Globus pallidus (tissue), 1 donor: ENCODE results near the gene MYO1D.
"Not testable (repeated sequence)": the region's sequence is repeated elsewhere in the genome, so short reads cannot be mapped to it uniquely, and the experiment has no call there.

Experiments
- DNase-seq: peaks from one replicate; pipeline ENCODE4 v3.0.0-alpha.2; 2015; ENCODE audit warnings: low spot score

The MYO1D gene

DNA sequence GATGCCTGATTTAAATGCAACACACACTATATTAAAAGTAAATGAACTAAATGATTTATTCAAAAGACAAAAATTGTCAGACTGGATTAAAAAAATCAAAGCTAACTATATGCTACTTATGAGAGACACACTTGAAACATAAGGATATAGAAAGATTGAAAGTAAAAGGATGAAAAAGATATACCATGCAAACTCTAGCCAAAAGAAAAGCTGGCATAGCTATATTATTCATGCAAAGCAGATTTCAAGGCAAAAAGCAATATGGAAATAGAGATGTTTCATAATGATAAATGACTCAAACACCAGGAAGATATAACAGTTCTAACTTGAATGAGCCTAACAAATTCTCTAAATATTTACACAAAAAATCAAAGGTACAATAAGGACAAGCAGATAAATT, 149.2 kb downstream of the MYO1D start:
- DNase-seq: no peak

DNA sequence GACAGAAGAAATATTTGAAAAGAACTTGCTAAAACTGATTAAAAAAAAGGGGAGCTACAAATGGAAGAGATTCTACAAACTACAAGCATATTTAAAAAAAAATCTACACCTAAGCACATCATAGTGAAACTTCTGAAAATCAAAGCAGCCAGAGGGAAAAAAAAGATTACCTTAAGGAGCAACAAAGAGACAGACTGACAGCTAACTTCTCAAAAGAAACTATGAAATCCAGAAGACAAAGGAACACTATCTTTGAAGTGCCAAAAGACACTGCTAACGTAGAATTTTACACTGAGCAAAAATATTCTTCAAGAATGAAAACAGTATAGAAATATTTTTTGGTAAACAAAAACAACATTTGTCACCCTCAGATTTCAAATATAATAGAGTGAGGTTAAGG, 151.2 kb downstream of the MYO1D start:
- no peak for DNase-seq

GRCh38 chr17:32723310-32723955, 153.5 kb downstream of the MYO1D start:
- peak; percentile 75 for DNase-seq

DNA sequence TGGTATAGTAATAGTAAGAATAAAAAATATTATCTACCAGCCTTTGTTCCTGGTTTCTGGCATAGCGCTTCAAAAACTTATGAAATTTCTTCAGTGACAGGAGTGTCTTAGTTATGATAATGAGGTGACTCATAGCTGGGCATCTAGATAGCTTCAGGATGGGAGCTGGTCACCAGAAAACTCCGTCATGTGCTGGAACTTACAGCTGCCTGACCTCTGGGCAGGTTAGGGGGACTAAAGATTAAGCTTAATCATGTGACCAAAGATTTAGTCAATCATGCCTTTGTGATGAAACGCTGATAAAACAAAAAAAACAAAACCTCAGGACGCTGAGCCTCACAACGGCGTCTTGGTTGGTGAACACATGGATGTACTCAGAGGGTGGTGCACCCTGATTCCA, 154.2 kb downstream of the MYO1D start:
- no peak for DNase-seq

- no peak for DNase-seq
These were observed 156.3 kb downstream of the MYO1D start for GRCh38 chr17:32720671-32721070.

- peak; percentile 84 for DNase-seq
These were observed 157.2 kb downstream of the MYO1D start for GRCh38 chr17:32719689-32720088.

DNA sequence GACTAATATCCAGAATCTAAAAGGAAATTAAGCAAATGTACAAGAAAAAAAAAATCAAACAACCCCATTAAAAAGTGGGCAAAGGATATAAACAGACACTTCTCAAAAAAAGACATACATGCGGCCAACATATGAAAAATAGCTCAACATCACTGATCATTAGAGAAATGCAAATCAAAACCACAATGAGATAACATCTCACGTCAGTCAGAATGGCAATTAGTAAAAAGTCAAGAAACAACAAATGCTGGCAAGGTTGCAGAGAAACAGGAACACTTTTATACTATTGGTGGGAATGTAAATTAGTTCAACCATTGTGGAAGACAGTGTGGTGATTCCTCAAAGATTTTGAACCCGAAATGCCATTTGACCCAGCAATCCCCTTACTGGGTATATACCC, 162.0 kb downstream of the MYO1D start:
- not testable (repeated sequence) for DNase-seq

DNA sequence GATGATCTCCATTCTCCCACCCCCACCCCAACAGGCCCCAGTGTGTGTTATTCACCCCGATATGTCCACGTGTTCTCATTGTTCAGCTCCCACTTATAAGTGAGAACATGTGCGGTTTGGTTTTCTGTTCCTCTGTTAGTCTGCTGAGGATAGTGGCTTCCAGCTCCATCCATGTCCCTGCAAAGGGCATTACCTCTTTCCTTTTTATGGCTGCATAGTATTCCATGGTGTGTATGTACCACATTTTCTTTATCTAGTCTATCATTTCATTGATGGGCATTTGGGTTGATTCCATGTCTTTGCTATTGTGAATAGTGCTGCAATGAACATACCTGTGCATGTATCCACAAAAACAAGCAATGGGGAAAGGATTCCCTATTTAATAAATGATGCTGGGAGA, 162.7 kb downstream of the MYO1D start:
- DNase-seq: not testable (repeated sequence)

DNA sequence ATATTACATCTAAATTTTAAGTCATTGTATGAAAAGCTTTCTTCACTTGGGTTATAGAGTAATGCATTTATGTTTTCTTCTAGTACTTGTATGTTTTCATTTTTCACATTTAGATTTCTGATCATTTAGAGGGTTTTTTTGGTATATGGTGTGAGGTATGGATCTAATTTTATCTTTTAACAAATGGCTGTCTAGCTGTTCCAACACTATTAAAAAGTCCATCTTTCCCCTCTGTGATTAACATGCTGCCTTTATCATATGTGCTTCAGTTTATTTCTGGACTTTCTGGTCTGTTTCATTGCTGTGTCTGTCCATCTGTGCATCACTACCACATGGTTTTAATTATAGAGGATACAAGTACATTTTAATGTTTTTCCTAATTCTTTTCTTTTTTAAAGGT, 163.8 kb downstream of the MYO1D start:
- DNase-seq: no peak

DNA sequence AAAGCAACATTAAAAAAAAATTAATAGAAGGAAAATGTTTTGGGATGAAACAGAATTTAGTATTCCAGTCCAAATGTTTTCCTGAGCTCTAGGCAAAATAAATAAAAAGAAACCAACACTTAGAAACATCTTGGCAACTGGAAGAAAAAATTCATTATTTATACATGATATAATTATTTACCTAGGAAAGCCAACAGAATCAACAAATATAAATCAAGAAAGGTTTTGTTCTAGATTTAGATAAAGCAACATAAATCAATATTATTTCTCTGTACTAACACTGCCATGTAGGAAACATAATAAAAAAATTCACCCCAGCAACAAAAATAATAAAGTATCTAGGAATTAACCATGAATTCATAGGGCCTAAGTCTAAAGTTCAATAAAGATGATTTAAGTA, 167.4 kb downstream of the MYO1D start:
- DNase-seq: no peak

DNA sequence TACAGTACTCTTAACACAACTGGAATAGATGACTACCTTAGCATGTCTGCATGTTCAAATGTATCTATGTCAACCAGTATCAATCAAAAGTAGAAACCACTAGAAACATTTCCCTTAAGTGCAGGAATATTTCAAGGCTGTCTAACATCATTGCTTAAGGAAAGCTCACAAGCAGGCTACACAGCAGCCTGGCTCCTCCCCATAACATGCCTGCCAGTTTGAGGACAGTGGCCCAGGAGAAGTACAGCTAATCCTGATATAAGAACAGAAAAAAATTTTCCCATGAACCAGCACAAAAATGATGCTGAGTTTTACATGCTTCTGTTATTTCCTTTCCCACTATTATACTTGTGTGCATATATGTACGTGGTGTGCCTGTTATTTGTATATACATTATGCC, 175.1 kb downstream of the MYO1D start:
- DNase-seq: no peak

GRCh38 chr17:32699247-32699646, 177.7 kb downstream of the MYO1D start:
- DNase-seq: no peak

- DNase-seq: no peak
These were observed 178.9 kb downstream of the MYO1D start for GRCh38 chr17:32697728-32698625.

- no peak for DNase-seq
These were observed 180.5 kb downstream of the MYO1D start for GRCh38 chr17:32696426-32696825.

GRCh38 chr17:32695864-32696263, 181.1 kb downstream of the MYO1D start:
- DNase-seq: no peak

- no peak for DNase-seq
These were observed 183.6 kb downstream of the MYO1D start for GRCh38 chr17:32693194-32693897.

- DNase-seq: no peak
These were observed 184.7 kb downstream of the MYO1D start for GRCh38 chr17:32692179-32692578.

DNA sequence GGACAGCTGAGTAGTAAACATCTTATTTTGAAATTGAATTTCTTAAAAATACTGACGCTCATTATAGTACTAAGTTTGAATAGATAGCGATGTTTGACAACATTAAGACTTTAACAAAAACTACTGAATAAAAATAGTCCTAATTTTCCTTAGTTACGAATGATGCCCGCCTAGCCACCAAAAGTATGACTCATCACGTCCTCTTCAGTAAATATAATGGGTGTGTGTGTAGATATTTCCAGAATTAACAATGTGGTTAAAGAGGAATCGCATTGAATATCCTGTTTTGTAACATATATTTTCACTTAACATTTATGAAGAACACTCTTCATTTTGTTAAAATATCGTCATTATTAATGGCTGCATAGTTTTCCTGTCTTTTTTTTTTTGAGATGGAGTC, 187.6 kb downstream of the MYO1D start:
- no peak for DNase-seq

- no peak for DNase-seq
These were observed 188.7 kb downstream of the MYO1D start for GRCh38 chr17:32688221-32688620.

- DNase-seq: no peak
These were observed 192.6 kb downstream of the MYO1D start for GRCh38 chr17:32684087-32684958.

DNA sequence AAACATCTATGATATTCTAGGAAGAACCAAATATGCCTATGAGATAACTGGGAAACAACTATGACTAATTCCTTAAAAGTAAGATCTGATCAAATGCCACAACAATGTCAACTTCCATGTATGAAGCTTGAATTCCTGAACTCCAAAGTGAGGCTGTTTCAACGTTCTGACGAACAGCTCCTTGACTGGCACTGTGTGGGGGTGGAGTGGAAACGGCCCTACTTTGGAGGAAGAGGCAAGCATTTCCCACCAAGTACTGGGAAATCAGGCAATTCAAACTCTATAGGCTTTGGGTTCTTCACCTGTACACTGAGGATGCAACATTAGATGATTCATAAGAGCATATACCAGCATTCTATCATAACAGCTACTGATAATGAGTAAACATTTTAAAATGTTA, 203.0 kb downstream of the MYO1D start:
- no peak for DNase-seq

DNA sequence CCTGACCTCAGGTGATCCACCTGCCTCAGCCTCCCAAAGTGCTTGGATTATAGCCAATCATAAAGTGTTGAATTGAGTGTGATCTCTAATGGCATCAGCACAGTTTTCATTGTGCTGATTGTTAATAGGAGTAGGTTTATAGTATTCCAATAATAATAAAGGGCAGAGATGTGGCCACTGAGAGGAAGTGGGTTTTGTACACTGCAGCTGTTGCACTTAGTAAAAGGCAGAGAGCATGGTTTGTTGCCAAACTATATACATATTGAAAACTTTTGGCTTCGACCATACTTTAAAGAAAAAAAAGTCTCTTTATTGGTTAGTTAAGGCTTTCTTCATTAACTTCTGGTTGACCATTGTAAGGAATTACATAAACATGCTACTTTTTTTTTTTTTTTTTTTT, 204.2 kb downstream of the MYO1D start:
- DNase-seq: no peak
